K562 (cell line): Measurements from ENCODE around the gene MPL.

Source experiments
- CREM ChIP-seq: IDR thresholded peaks from 2 replicates; pipeline ENCODE4 v1.6.1; 2014; ENCODE audit warnings: antibody characterized with exemption, low read depth
- CTCF ChIP-seq, 3 experiments: IDR thresholded peaks in 2 of 3; conservative IDR thresholded peaks in 1 of 3; 2 replicates each; pipeline ENCODE4 v1.5.1; 2011 to 2012; ENCODE audit warnings: low read length in 3 of 3, mild to moderate bottlenecking in 3 of 3, control low read depth in 2 of 3, improper control_type of control experiment in 1 of 3, inconsistent platforms in 1 of 3, low read depth in 1 of 3, mixed read lengths in 1 of 3, moderate library complexity in 1 of 3; ENCODE audit not compliant: insufficient read depth in 2 of 3
- E2F4 ChIP-seq: sonication (generic); formaldehyde crosslinking; IDR thresholded peaks from 2 replicates; pipeline ENCODE4 v1.8.0; 2022; ENCODE audit warnings: mild to moderate bottlenecking, low read depth, missing genetic modification reagents
- FOXA1 ChIP-seq: fragments of 450-650 bp; IDR thresholded peaks from 2 replicates; pipeline ENCODE4 v1.6.1; 2016; ENCODE audit warnings: mild to moderate bottlenecking, borderline replicate concordance
- HMGXB4 ChIP-seq: sonication (generic); formaldehyde crosslinking; IDR thresholded peaks from 2 replicates; pipeline ENCODE4 v1.8.1; 2023; ENCODE audit warnings: mild to moderate bottlenecking, missing genetic modification reagents
- RAD21 ChIP-seq, 2 experiments: fragments of 250-450 bp in 1 of 2; fragments of 450-650 bp in 1 of 2; sonication (Bioruptor Pico) in 1 of 2; formaldehyde crosslinking in 1 of 2; IDR thresholded peaks in 1 of 2; conservative IDR thresholded peaks in 1 of 2; 2 replicates each; pipeline versions ENCODE4 v1.4.0 to v1.8.0; 2020 to 2022; ENCODE audit warnings: mild to moderate bottlenecking in 2 of 2, moderate library complexity in 1 of 2
- SMARCC2 ChIP-seq: fragments of 450-650 bp; IDR thresholded peaks from 2 replicates; pipeline ENCODE4 v1.6.1; 2017; ENCODE audit warnings: antibody characterized with exemption, moderate library complexity, mild to moderate bottlenecking, low read depth
- XRCC3 ChIP-seq: fragments of 450-650 bp; IDR thresholded peaks from 2 replicates; pipeline ENCODE4 v1.6.1; 2017; ENCODE audit warnings: mild to moderate bottlenecking, moderate library complexity
- ZNF24 ChIP-seq: fragments of 450-650 bp; IDR thresholded peaks from 2 replicates; pipeline ENCODE4 v1.6.1; 2016

- TF ChIP-seq XRCC3 (no peak), CREM (no peak), ZNF24 (no peak), HMGXB4 (CRISPR knock-in tag) (no peak), FOXA1 (no peak), E2F4 (CRISPR knock-in tag) (no peak), RAD21 (CRISPR knock-in tag; conservative IDR thresholded peaks at IDR 0.05 in 1 of 2, IDR thresholded peaks at IDR 0.05 in 1 of 2) (no peak), CTCF (IDR thresholded peaks at IDR 0.05 in 2 of 3, conservative IDR thresholded peaks at IDR 0.05 in 1 of 3; ENCODE audit: insufficient read depth in 2 of 3, low read depth in 1 of 3, low read length in 3 of 3) (no peak), SMARCC2 (no peak)
Measured at GRCh38 chr1:43402089-43402865, 64.7 kb downstream of the MPL start.
